OCI-LY3 (cell line): ENCODE measurements around the gene IRAK2.

ENCODE experiments used
- H2AFZ ChIP-seq: fragments of 200-600, 300-600 bp; shearing (Covaris generic); 2 replicates; pipeline ENCODE4 v1.6.0; 2014; ENCODE audit warnings: antibody characterized with exemption, low read depth, low read length
- H3K27ac ChIP-seq: fragments of 200-600, 300-600 bp; sonication (generic); 2 replicates; pipeline ENCODE4 v1.5.1; 2014; ENCODE audit warnings: mild to moderate bottlenecking, low read length, moderate library complexity, mixed read lengths
- H3K27me3 ChIP-seq: fragments of 200-600, 300-600 bp; sonication (generic); 2 replicates; pipeline ENCODE4 v1.6.1; 2014; ENCODE audit warnings: low read depth, low read length, mixed read lengths
- H3K36me3 ChIP-seq: fragments of 200-600, 300-600 bp; sonication (generic); replicated peaks from 2 replicates; pipeline ENCODE3; 2014; ENCODE audit warnings: low read depth, low read length, mixed read lengths
- H3K4me1 ChIP-seq: fragments of 300-600, 200-600 bp; sonication (generic); 2 replicates; pipeline ENCODE4 v1.6.1; 2014; ENCODE audit warnings: low read length, mixed read lengths
- H3K4me2 ChIP-seq: fragments of 200-600, 300-600 bp; sonication (generic); 2 replicates; pipeline ENCODE4 v1.6.1; 2014; ENCODE audit warnings: low read length, mixed read lengths
- H3K4me3 ChIP-seq: fragments of 300-600, 200-600 bp; sonication (generic); 2 replicates; pipeline ENCODE4 v1.5.1; 2014; ENCODE audit warnings: antibody characterized with exemption, mild to moderate bottlenecking, low read length, moderate library complexity
- H3K79me2 ChIP-seq: fragments of 300-600, 200-600 bp; shearing (Covaris generic); 2 replicates; pipeline ENCODE4 v1.6.1; 2014; ENCODE audit warnings: mild to moderate bottlenecking, low read length, mixed read lengths
- H3K9ac ChIP-seq: fragments of 300-600, 200-600 bp; shearing (Covaris generic); 2 replicates; pipeline ENCODE4 v1.6.0; 2014; ENCODE audit warnings: mild to moderate bottlenecking, low read length, moderate library complexity
- H3K9me3 ChIP-seq: fragments of 200-600, 300-600 bp; shearing (Covaris generic); 2 replicates; pipeline ENCODE4 v1.6.1; 2014; ENCODE audit warnings: low read length, mixed read lengths; ENCODE audit not compliant: insufficient read depth
- H4K20me1 ChIP-seq: fragments of 200-600, 300-600 bp; sonication (generic); 2 replicates; pipeline ENCODE4 v1.6.1; 2016; ENCODE audit warnings: low read length, mixed read lengths; ENCODE audit not compliant: insufficient read depth
- CTCF ChIP-seq: fragments of 200-600, 300-600 bp; sonication (generic); IDR thresholded peaks from 2 replicates; pipeline ENCODE4 v1.5.1; 2014; ENCODE audit warnings: antibody characterized with exemption, low read length, low read depth
- EZH2phosphoT487 ChIP-seq: fragments of 200-600 bp; shearing (Covaris generic); IDR thresholded peaks from 2 replicates; pipeline ENCODE4 v1.6.1; 2018; ENCODE audit warnings: antibody characterized with exemption, mixed run types, low read depth

IRAK2 gene

GRCh38 chr3:10187944-10188343 lies 23.2 kb downstream of the IRAK2 start:
- H3K4me3 ChIP-seq, result no peak overlapping the region
- no peaks in the 10 kb centered on the region for H4K20me1 ChIP-seq
- H3K4me1 ChIP-seq, result peaks cover 16% of the 10 kb centered on the region
- no peak overlapping the region for H3K4me2 ChIP-seq
- H3K27ac ChIP-seq, result no peak overlapping the region
- H2AFZ ChIP-seq, result no peak overlapping the region
- TF ChIP-seq CTCF (no peak), EZH2phosphoT487 (no peak)
- no peak overlapping the region for H3K9ac ChIP-seq
- no peaks in the 10 kb centered on the region for H3K36me3 ChIP-seq
- no peaks in the 10 kb centered on the region for H3K9me3 ChIP-seq
- H3K27me3 ChIP-seq, result no peaks in the 10 kb centered on the region
- H3K79me2 ChIP-seq, result no peaks in the 10 kb centered on the region

- H3K79me2 ChIP-seq, result no peaks in the 10 kb centered on the region
- no peak overlapping the region for H3K9ac ChIP-seq
- no peaks in the 10 kb centered on the region for H4K20me1 ChIP-seq
- H3K4me2 ChIP-seq, result no peak overlapping the region
- TF ChIP-seq EZH2phosphoT487 (no peak), CTCF (no peak)
- no peaks in the 10 kb centered on the region for H3K9me3 ChIP-seq
- no peaks in the 10 kb centered on the region for H3K36me3 ChIP-seq
- H3K27me3 ChIP-seq, result no peaks in the 10 kb centered on the region
- H3K4me1 ChIP-seq, result peaks cover 26% of the 10 kb centered on the region
- H2AFZ ChIP-seq, result no peak overlapping the region
- H3K27ac ChIP-seq, result no peak overlapping the region
- no peak overlapping the region for H3K4me3 ChIP-seq
Measured at GRCh38 chr3:10188804-10189556, 24.3 kb downstream of the IRAK2 start.

GRCh38 chr3:10189557-10190354 lies 25.0 kb downstream of the IRAK2 start:
- TF ChIP-seq CTCF, result no peak
- TF ChIP-seq EZH2phosphoT487, result no peak
- no peaks in the 10 kb centered on the region for H3K79me2 ChIP-seq
- H4K20me1 ChIP-seq, result no peaks in the 10 kb centered on the region
- no peak overlapping the region for H3K27ac ChIP-seq
- no peak overlapping the region for H3K9ac ChIP-seq
- H3K36me3 ChIP-seq, result no peaks in the 10 kb centered on the region
- peaks cover 34% of the 10 kb centered on the region for H3K4me1 ChIP-seq
- H3K4me3 ChIP-seq, result no peak overlapping the region
- H3K4me2 ChIP-seq, result no peak overlapping the region
- H2AFZ ChIP-seq, result no peak overlapping the region
- H3K9me3 ChIP-seq, result no peaks in the 10 kb centered on the region
- H3K27me3 ChIP-seq, result no peaks in the 10 kb centered on the region
